GM21717 (cell line): ENCODE results near the gene DEAF1.

Experiments
- ATAC-seq: cut with Tn5 transposase; IDR thresholded peaks from one replicate; pipeline ENCODE4 v1.9.1; 2021; ENCODE audit warnings: mild to moderate bottlenecking, moderate library complexity; ENCODE audit not compliant: unreplicated experiment

The DEAF1 gene

DNA sequence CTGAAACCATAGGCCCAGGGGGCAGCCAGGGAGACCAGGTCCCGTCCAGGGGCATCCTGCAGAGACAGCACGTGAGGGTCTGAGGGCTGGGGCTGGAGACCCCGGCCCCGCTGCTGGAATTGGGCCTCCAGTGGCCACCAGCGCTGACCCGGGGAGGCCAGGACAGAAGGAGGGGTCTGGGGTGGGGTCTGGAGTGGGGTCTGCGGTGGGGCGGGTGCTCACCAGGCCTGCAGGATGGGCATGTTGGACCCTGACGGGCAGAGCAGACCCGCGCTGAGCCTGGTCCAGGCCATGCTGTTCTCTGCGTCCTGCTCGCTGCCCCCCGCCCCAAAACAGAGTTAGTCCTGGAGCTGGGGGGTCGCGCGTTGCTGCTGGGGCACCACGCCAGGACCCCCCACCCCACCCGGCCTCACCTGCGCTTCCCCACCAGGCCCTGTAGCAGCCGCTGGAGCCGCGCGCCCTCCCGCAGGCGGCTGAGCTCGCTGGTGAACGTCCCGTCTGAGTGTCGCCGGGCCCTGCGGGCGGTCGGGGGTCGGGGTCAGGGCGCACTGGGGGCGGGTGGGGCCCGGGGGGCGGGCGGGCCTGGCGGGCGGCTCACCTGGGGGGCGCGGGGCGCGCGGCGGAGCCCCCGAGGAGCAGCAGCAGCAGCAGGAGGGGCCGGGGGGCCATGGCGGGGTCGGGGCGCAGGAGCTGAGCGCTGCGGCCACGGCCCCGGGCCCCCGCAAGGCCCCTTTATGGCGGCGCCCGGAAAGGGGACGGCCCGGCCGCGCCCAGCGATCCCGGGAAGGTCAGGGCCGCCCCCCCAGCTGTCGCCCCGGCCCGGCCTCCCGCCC is 68.3 kb downstream of the DEAF1 start, which contains the start of gene SCT:
TSS of gene SCT (minus strand) at position 707 of the 833 bp plus-strand sequence. CDS start at position 669, 38 bp downstream.
- ATAC-seq = no peak

DNA sequence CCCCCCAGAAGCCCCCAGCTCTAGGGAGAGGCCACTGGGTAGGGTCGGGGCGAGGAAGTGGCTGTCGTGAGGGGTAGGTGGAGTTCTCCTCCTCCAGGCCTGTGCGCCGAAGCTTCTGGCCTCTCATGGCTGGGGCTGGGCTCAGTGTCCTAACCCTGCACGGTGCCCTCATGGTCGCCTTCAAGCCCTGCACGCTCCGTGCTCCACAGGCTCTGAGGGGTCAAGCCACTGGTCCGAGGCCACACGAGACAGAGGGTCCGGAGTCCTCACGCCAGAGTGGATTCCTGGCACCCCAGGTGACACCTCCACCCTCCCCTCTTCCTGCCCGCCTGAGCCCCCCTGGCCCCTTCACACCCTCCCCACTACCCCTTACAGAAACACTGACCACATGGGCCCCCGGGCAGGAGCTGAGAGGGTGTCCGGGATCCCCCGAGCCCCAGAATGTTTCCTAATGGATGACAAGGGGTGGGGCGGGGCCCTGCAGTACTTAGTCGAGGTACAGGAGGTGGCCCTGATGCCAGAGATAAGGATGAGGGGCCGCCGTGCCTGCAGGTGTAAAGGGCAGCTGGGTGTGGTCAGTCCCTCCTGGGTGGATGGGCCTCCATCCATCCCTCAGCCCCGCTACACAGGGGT is 69.3 kb downstream of the DEAF1 start:
- ATAC-seq = no peak

DNA sequence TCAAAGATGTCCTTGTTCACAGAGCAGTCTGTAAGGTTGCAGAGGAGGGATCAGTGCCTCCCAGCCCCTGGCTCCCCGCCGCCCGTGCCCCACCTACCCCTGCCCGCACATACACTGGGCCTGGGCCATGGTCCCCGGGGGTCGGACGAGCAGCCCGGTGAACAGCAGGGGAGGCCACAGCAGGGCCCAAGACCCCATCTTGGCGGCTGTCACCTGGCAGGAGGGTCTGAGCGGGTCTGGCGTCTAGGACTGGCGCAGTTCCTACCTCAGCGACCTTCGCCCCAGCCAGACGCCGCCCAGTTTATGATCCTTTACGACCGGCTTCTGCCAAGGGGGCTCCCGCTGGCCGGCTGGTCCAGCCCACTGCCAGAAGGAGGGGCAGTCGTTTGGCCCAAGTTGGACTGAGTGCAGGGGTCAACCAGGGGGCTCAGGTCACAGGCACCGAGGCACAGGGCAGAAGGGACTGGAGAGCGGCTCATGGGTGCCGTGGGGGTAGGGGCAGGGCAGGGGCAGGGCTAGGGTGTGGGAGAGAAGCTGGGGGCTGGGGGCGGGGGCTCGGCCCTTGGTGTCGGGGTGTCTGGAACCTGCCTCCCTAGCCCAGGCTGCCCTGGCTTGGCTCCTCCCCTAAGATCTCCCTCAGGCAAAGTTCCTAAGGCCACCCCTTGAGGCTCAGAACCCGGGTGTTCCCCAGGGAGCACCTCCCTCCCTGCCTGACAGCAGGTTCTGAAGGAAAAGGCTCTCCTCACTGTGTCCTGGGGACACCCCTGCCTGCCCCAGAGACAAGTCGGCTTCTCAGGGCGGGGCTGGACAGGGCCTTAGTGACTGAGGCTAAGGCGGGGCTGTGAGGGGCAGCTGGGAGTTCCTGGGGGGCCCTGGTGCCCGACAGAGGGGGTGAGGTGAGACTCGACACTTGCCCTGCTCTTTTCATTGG is 70.1 kb downstream of the DEAF1 start, which contains the start of gene CDHR5:
TSS of gene CDHR5 (minus strand) at position 251 of the 931 bp plus-strand sequence. CDS start at position 198, 53 bp downstream.
- no peak for ATAC-seq

DNA sequence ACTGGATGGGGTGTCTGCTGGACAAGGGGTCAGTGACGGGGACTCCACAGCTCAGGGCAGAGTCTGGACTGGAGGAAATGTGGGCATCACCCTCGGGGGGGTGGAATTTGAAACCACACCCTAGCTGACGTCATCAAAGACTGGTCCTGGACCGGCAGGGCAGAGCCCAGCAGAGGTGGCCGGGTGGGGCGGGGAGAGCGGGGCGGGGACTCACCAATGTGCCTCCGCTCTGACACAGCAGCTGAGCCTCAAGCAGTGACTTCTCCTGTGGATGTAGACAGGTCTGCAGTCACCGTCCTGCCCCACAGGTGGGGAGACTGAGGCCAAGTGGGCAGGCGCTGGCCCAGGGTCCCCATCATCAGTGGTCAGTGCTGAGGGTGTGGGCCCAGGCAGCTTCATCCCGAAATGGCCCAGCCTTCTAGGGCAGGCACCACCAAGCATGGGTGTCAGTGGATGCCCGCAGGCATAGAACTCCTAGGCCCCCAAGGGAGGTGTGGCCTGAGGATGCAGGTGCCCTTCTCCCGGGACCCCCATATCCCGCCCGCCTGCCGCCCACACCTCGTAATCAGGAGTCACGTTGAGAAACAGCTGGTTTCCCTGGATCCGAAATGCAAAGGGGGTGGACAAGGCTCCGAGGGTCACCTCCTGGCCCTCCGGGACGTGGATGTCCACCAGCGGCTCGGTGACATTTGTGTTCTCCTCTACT is 70.9 kb downstream of the DEAF1 start:
- no peak for ATAC-seq

DNA sequence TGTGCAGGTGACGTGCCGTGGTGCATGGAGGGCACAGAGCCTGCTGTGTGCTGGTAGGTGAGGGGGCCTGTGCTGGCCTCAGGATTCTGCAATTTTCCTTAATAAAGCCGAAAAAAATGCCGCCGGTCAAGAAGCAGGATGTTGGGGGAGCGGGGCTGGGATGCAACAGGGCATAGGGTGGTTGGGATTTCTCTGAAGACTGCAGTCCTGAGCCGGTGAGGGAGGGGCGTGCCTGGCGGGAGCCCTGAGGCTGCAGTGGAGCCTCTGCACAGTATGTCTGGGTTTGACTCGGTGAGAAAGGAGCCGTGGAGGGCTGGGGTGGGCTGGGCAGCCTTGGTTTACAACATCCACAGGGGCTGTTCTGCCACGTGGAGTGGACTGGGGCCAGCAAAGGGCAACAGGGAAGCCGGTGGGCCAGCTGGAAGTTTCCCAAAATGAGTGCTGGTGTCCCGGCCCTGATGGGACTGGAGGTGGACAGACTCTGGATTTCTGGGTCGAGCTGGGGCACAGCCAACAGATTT is 71.6 kb downstream of the DEAF1 start:
- no peak for ATAC-seq

DNA sequence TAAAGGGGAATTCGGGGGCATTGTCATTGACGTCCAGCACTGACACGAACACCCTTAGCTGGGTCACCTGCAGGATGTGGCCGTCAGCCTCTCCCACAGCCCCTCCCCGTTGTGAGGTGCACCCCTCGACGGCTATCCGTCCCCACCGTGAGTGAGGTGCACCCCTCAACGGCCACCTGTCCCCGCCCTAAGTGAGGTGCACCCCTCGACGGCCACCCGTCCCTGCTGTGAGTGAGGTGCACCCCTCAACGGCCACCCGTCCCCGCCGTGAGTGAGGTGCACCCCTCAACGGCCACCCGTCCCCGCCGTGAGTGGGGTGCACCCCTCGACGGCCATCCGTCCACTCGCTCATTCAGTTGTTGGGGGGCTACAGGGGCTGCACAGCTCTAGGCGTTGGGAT is 73.2 kb downstream of the DEAF1 start:
- ATAC-seq = no peak

DNA sequence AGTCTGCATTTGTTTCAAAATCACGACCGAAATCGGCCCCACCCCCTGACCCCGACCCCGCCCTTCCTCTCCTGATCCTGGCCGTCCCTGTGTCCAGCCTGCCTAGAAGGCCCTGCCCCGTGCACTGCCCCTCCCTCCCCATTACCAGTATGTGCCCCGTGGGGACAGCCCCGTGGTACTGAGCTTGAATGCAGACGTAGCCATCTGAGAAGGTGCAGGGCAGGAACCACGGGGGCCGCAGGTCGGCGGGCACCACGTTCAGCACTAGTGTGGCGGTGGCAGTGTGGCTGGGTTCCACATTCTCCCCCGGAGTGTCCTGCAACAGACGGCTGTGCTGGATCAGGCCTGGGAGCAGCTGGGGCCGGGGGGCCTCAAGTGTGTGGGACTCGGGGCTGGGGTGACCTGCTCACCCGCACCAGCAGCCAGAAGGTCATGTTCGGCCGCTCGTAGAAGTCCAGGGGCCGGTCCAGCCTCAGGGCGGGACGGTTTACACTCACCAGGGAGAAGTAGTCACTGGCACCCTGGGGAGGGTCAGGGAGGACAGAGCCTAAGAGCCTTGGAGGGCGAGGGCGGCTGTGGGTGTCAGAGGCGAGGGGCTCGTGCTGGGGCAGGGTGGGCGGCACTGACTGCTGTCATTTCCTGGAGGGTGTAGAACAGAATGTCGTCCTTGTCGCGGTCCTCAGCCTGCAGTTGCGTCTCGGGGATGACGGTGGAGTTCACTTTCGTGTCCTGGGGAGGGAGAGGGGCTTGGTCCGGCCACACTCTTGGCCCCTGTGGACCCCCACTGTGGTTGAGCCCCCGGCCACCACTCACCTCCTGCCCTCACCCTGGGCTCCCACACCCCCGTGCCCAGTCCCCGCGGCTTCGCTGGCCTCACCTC is 73.8 kb downstream of the DEAF1 start:
- ATAC-seq = no peak

DNA sequence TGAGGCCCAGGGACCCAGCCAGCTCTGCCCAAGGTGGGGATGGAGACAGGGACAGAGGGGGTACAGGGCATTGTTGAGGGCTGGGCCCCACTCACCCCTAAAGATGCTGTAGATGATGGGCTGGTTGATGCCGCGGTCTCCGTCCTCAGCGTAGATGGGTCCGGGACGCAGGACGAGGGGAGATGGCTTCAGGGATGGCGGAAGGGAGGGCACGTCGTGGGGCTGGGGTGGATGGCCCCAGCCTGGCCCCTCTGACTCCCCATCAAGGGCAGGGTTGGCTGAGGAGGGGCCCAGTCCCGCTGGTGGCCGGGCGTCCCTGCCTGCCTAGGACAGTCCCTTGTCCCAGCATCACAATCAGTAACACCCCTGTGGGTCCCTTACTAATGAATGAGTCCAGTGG is 74.8 kb downstream of the DEAF1 start:
- no peak for ATAC-seq

DNA sequence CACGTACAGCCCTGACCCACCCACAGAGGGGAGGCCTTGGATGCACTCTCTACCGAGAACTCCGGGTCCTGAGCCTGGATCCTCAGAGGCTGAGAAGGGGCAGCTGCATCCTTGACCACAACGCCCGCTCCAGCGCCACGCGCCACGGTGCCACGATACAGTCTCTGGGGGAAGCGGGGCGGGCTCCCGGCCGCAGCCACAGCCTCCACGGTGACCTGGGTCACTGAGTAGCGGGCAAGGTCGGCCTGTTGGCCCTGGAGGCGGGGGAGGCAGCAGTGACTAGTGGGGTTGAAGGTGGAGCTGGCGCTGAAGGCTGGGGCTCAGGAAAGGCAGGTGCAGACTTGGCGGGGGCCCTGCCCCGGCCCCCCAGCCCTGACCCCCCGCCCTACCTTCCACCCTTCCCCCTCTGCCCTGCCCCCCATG is 75.4 kb downstream of the DEAF1 start:
- no peak for ATAC-seq

DNA sequence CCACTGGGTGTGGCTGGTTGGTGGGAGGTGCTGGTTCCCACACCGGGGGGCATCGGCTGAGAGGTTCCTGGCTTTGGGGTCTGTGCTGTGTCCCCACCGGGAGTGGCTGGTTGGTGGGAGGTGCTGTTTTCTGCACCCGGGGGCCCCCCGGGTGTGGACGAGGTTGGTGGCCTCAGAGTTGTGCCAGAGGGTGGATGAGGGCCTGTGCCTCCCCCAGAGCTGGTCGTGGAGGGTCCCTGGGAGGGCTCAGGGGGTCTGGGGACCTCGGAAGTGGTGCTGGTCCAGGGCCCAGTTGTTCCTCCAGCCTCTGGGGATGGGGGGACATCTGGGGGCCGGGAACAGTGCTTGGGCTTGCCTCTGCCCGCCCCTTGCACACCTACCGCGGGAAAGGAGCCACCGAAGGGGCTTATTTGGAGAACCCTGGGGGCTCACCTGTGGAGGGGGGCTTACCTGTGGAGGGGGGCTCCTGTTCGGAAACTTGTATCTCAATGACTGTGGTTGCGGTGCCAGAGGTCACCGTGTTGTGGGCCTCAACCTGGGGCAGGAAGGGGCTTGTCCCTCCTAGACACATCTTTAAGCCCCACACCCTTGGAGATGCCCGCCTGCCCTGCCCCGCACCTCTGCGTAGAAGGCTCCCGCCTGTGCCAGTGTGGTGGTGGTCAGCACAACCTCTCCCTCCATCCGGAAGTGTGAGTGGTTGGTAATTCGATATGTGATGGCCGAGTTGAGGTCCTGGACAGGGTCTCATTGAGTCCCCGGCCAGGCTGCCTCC is 76.0 kb downstream of the DEAF1 start:
- ATAC-seq = no peak

DNA sequence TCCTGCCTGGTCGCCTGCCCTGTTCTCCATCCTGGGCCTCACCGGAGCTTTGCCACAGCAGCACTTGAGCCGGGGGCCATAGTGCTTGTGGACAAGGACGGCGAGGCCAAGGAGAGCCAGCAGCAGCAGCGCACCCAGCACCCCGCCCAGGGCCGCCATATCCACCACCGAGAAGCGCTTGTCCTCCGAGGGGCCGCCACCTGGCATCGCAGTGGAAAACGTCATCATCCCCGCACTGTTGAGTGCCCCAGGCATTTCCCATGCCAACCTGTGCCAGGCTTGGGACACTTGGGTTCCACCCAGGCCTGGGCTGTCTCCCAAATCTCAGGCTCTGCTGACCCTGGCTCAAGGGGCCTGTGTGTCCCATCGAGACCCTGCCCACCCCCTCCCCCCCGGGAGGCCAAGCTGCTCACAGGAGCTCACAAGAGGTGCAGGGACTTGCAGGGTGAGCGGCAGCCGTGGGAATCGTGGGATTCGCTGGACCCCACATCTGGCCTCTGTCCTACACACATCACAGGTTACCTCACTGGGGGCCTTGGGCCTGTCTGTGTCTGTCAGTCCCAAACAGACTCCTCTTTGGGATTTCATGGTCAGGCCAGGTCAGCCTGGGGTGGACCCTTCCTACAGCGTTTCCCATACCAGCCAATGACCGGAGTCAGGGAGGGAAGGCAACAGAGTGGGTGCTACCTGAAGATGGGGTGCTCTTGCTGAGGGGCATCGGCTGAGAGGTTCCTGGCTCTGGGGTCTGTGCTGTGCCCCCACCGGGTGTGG is 76.9 kb downstream of the DEAF1 start:
- no peak for ATAC-seq

DNA sequence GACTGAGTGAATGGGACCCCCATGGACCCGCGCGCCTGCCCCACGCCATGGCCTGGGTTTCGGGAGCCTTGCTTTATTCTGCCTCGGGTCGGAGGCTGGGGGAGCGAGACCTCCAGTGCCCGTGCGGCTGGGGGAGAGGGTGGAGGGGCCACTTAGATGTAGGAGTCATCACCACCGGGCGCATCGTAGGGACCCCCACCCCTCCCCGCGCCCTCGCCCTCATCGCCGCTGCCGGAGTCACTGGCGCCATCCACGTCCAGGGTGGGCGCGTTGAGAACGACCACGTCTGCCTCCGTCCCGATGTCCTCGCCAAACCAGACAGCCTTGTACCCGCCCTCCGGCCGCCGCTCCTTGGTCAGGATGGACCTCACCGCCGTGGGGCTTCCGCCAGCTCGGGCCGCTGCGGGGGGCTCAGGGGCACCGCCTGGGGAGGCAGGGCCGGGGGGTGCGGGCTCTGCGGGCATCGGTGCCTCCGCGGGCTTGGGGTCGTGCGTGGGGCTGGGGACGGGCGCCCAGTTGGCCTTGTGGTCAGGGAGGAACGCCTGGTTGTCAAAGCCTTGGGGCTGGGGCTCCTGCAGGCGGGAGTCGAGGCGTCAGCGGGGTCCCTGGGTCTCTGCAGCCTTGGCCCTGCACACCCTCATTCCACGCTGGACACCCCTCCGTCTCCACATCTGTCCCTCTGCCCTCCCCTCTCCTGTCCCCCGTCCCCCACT is 77.7 kb downstream of the DEAF1 start:
- ATAC-seq = no peak

DNA sequence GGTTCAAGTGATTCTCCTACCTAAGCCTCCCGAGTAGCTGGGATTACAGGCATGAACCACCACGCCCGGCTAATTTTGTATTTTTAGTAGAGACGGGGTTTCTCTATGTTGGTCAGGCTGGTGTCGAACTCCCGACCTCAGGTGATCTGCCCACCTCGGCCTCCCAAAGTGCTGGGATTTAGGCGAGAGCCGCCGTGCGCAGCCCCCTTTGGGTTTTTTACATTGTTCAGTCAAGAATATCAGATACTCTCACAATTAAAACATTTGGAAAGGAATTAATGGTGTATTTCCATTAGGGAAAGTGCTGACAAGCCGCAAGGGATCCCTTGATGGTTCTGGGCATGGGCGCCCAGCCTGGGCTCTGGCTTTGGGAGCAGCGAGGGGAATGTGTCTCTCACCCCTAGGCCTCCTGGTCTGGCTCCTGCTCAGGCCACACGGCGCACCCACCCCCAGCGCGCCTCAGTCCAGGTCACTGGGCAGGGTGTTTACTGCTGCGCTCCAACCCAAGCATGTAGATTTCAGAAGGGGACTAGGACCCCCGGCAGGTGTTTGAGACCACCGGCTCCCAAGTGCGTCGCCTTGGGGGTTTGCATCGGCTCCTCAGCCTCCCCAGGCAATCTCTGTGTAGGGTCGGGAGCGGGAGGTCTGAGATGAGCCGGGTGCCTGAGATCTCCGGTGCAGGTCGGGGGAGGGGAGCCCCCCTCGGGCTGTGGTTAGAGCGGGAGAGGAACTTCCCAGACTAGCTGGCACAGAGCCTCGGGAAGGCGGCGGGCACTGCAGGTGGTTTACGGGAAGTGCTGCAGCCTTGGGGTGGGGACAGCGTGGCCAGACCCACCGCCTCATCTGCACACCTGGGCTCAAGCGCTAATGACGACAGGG is 78.5 kb downstream of the DEAF1 start:
- no peak for ATAC-seq

DNA sequence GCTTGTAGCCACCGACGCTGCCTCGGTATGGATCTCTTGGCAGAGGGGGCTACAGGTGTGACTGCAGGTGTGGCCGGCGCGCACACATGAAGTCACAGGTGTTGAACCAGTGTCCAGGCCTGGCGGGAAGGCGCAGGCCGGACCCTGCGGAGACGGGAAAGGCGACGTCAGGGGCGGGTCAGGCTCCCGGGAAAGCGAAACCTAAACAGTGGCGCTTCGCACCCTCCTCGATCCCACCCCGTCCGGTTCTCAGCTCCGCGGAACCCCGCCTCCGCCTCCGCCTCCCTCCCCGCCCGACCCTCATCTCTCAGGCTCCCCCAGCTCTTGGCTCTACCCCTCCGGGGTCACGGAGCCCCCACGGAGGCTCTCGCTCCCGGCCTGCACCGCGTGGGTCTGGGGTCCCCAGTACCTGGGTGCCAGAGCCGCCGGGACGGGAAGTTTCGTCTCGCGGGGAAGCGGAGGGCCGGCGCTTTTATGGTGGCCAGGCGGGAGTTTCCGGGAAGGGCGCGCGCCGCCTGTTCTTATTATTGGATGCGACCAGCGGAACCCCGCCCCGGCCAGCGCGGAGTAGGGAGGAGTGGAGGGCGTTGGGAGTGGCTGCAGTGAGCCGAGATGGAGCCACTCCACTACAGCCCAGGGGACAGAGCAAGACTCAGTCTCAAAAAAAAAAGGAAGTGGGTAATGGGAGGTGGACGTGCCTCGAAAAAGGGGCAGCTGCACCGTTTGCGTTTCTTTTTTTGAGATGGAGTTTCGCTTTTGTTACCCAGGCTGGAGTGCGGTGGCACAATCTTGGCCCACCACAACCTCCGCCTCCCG is 79.3 kb downstream of the DEAF1 start, which contains the start of gene IRF7:
TSS of gene IRF7 (minus strand) at position 447 of the 816 bp plus-strand sequence. CDS start 586 bp downstream, outside the sequence.
- ATAC-seq = peak; percentile 75
